ENCODE measurements around the gene TRIP6. TPM values are rescaled to one million over a fixed set of nuclear protein-coding genes. Genes with fewer than 3 reads are reported as not detected.
A peak's percentile ranks its signal among the peaks of the same experiment; 100 is the strongest.
"Not testable (repeated sequence)": the region's sequence is repeated elsewhere in the genome, so short reads cannot be mapped to it uniquely, and the experiment has no call there.

TRIP6 gene
- total RNA-seq, 1 experiment from 2014 or later = 234 TPM

DNA sequence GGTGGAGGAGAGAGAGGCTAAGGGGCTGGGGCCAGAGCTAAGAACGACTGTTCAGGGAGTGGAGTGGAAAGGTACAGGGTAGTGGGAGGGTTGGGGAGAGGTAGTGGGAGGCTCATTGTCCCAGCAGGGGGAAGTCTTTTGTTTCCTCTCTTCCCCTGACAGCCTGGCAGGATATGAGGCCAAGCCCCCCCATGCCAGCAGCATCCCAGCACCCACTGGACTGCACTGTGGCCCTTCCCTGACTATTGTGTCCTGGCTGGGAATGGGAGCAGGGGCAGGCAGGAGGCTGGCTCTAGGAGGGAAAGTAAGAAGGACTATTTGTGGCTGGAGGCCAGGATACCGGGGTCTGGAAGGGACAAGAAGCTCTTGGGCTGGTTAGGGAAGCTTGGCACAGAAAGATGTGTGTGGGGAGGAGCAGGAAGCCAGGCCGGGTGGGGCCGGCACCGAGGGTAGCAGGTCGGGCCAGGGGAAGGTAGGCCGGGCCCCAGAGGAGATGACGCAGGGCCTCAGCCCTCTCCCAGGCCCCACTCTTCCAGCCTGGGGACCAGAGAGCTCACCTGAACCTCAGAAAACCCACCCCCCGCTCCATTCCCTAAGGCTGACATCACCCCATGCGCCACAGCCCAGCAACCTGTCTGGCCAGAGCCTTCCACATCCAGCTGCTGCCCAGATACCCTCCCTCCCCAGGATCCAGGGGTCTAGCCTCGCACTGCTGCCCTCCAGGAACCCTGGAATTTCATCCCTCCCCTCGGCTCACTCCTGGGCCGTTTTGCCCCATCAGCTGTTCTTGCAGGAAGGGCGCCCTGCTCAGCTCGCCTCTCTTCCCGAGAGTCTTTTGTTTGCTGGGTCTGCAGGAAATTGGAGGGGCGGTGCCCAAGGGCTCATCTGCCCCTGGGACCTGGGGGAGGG lies 31.0 kb upstream of the TRIP6 start:
- DNase-seq (ENCODE audit: low read depth) = no peak
- in situ Hi-C loops (cut with HindIII; ENCODE audit: low pct_unique_long_range_greater_than_20kb, low sequenced_read_pairs) = no loop called here

DNA sequence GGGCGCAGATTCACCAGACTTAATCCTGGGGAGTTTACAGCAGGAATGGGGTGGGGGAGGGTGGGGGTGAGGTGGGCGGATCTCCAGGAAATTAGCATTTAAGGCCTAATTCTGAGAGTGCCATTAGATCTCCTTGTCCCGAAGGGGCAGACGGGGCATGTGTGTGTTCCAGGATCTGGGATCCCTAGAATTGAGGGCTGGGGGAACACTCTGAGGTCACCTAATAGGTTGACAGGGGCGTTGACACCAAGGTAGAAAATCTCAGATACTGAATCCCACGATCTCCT lies 30.4 kb upstream of the TRIP6 start:
- in situ Hi-C loops (cut with HindIII; ENCODE audit: low pct_unique_long_range_greater_than_20kb, low sequenced_read_pairs) = no loop called here
- no peak for DNase-seq (ENCODE audit: low read depth)

DNA sequence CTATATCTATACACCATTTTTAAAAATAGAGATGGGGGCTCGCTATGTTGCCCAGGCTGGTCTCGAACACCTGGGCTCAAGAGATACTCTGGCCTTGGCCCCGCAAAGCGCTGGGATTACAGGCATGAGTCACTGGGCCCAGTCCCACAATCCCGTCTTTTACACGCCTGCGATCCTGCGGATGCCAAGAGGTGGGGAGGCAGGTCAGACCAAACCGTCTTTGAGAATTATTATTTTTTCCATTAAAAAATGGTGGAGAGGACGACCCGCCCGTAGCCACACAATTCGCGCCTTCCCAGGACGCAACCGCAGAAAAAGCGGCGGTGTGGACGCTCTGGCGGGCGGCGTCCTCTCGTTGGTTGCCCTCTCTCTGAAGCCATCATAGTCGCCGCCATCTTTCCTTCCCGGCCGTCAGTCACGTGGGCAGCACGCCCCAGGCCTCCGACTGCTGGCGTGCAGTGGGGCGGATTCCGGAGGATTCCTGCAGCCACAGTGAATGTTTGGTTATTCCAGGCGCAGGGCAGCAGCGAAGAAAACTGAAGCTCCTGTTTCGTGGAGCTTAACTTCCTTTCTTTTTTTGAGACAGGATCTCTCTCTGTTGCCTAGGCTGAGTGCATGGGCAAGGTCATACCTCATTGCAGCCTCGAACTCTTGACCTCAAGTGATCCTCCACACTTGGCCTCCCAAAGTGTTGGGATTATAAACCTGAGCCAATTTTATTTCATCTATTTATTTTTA lies 29.9 kb upstream of the TRIP6 start:
- DNase-seq (ENCODE audit: low read depth) = peak; percentile 80
- in situ Hi-C loops (cut with HindIII; ENCODE audit: low pct_unique_long_range_greater_than_20kb, low sequenced_read_pairs) = no loop called here

DNA sequence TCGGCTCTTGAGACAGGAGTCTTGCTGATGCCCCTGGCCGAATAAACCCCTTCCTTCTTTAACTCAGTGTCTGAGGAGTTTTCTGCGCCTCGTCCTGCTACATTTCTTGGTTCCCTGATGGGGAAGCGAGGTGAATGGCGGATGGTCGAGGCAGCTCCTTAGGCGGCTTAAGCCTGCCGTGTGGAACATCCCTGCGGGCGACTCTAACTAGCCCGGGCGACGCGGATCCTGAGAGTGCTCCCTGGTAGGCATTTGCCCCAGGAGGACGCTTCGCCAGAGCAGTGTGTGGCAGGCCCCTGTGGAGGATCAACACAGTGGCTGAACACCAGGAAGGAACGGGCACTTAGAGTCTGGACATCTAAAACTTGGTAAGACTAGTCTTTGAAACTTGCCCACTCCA lies 27.8 kb upstream of the TRIP6 start:
- DNase-seq (ENCODE audit: low read depth) = no peak
- in situ Hi-C loops (cut with HindIII; ENCODE audit: low pct_unique_long_range_greater_than_20kb, low sequenced_read_pairs) = no loop called here

DNA sequence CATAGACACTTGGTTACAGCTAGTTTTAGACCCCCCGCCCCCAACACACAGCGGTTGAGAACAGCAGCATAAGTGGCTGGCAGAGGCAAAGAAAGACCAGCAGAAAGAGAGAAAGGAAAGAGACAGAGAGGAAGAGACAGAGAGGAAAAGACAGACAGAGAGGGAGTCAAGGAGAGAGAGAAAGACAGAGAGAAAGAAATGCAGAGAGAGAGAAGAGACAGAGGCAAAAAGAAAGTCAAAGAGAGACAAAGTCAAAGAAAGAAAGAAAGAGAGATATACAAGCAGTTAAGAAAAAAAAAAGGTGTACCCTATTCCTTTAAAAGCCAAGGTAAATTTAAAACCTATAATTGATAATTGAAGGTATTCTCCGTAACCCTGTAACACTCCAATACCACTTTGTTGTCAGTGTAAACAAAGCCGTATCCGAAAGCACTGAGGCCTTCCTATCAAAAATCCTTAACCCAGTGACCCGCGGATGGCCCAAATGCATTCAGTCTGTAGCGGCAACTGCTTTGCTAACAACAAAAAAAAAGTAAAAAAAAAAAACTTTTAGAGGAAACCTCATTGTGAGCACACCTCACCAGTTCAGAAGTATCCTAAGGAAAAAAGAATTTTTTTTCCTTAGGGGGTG lies 26.6 kb upstream of the TRIP6 start:
- in situ Hi-C loops (cut with HindIII; ENCODE audit: low pct_unique_long_range_greater_than_20kb, low sequenced_read_pairs) = no loop called here
- no peak for DNase-seq (ENCODE audit: low read depth)

DNA sequence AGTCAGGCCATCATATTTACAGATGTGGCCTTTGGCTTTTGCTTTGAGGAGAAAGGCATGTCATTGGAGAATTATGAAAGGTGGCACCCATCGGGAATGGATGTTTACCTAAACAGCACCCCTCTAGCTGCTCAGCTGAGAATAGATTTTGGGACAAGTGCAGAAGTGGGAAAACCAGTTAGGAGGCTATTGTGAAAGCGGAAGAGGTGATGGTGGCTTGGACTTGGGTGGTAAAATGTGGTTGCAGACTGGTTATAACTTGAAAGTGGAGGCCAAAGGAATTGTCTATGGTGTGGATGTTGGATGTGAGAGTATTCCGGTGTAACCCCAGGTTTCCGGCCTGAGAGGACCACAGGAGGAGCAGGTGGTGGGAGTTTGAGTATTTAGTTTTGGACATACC lies 19.8 kb upstream of the TRIP6 start:
- in situ Hi-C loops (cut with HindIII; ENCODE audit: low pct_unique_long_range_greater_than_20kb, low sequenced_read_pairs) = no loop called here
- no peak for DNase-seq (ENCODE audit: low read depth)

DNA sequence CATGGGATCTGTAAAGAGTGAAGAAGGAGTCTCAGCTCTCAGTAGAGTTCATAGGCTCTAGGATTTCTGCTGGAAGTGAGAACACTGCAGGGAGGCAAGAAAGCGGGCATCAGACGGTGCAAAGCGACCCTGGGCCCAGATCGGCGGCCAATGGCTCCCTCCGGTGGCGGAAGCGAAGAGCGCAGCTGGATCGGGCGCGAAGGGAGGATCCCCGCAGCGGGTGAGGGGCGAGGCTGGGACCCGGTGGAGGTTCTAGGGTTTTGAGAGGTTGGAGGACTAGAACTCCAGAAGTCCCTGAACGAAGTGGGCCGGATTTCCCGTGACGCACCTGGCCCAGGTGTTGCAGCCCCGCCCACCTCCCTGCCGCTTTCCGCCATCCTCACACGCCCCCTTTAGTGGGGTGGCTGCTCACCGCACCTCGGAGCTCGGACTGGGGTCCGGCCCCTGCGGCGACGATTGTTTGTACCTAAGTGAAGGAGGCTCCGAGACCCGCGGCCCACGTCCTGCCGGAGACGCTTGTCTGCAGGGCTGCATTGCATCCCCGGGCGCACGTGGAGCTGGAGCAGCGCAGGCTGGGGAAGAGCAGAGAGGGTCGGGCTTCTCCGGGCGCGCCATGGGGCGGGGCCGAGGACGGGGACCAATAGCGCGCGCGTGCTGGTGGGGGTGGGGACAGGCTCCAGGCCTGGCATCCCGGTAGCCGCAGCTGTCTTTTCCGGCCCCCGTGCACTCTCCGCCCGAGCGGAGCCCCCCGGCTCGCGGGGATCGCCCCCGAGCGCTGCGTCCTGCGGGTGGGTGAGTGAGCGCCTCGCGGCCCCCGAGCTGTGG lies 14.9 kb upstream of the TRIP6 start, which contains the start of gene SLC12A9:
Gene SLC12A9 (plus strand): TSS at position 666 of the 825 bp plus-strand sequence. CDS start 1,485 bp downstream, outside the sequence.
- in situ Hi-C loops (cut with HindIII; ENCODE audit: low pct_unique_long_range_greater_than_20kb, low sequenced_read_pairs) = no loop called here

DNA sequence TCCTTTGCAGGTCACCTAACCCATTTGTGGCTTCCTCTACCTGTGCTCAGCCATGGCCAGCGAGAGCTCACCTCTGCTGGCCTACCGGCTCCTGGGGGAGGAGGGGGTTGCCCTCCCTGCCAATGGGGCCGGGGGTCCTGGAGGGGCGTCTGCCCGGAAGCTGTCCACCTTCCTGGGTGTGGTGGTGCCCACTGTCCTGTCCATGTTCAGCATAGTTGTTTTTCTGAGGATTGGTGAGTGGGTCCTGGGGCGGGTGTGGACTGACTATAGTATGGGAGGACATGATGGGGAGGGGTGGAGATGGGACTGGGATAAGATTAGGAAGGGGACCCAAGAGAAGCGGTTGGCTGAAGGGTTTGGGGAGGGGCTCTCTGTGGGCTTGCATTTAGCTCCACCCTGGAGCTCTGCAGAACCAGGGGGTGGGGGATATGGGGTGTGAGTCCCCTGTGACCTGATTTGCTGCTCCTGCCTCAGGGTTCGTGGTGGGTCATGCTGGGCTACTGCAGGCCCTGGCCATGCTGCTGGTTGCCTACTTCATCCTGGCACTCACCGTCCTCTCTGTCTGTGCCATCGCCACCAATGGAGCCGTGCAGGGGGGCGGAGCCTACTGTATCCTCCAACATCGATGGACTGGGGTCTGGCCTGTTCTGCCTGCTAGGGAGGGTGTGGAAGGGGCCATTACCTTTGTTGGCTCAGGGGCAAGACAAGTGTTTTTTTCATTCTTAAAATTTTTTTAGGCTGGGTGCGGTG lies 12.9 kb upstream of the TRIP6 start:
- no peak for DNase-seq (ENCODE audit: low read depth)
- in situ Hi-C loops (cut with HindIII; ENCODE audit: low pct_unique_long_range_greater_than_20kb, low sequenced_read_pairs) = no loop called here

More for the DNA sequence above, 14.9 kb upstream of the TRIP6 start, which contains the start of gene SLC12A9:
- DNase-seq (ENCODE audit: low read depth) = peak; percentile 81

DNA sequence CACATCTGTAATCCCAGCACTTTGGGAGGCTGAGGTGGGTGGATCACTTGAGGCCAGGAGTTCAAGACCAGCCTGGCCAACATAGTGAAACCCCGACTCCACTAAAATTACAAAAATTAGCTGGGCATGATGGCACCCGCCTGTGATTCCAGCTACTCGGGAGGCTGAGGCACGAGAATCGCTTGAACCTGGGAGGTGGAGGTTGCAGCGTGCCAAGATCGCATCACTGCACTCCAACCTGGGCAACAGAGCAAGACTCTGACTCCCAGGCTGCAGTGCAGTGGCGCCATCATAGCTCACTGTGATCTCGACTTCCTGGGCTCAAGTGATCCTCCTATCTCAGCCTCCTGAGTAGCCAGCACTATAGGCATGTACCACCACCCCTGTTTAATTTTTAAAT lies 12.3 kb upstream of the TRIP6 start:
- DNase-seq (ENCODE audit: low read depth); in situ Hi-C loops (cut with HindIII; ENCODE audit: low pct_unique_long_range_greater_than_20kb, low sequenced_read_pairs): not testable (repeated sequence)

DNA sequence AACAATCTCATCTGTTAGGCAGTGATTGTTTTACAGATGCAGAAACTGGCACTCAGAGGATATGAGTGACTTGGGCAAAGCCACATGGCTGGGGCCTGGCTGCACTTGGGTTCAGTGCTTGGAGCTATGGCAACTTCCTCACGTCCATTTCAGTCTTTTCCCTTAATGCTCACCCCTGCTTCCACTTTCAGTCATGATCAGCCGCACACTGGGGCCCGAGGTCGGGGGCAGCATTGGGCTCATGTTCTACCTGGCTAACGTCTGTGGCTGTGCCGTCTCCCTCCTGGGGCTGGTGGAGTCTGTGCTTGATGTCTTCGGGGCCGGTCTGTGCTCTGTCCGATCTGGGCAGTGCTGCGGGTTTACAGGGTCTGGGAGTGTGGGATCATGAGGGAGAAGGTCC lies 11.7 kb upstream of the TRIP6 start:
- DNase-seq (ENCODE audit: low read depth) = no peak
- in situ Hi-C loops (cut with HindIII; ENCODE audit: low pct_unique_long_range_greater_than_20kb, low sequenced_read_pairs) = no loop called here

DNA sequence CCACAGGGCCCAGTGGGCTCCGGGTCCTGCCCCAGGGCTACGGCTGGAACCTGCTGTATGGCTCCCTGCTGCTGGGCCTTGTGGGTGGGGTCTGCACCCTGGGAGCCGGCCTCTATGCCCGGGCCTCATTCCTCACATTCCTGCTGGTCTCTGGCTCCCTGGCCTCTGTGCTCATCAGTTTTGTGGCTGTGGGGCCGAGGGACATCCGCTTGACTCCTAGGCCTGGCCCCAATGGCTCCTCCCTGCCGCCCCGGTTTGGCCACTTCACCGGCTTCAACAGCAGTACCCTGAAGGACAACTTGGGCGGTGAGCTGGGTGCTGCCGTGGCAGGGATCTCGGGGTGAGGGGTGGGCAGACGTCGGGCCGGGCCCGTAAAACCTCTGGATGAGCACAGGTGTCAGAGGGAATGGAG lies 10.3 kb upstream of the TRIP6 start:
- DNase-seq (ENCODE audit: low read depth) = no peak
- in situ Hi-C loops (cut with HindIII; ENCODE audit: low pct_unique_long_range_greater_than_20kb, low sequenced_read_pairs) = no loop called here

DNA sequence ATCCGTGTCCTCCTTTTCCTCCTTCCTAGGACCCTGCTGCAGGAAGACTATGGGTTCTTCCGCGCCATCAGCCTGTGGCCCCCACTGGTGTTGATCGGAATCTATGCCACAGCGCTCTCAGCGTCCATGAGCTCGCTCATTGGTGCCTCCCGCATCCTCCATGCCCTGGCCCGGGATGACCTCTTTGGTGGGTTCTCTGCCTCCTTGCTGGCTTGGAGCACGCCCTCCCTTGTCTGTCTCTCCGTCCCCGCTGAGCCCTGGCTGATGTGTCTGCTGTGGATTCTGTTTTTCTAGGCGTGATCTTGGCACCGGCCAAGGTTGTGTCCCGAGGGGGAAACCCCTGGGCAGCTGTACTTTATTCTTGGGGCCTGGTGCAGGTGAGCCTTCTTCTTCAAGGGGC lies 7.3 kb upstream of the TRIP6 start:
- DNase-seq (ENCODE audit: low read depth) = no peak
- in situ Hi-C loops (cut with HindIII; ENCODE audit: low pct_unique_long_range_greater_than_20kb, low sequenced_read_pairs) = no loop called here

DNA sequence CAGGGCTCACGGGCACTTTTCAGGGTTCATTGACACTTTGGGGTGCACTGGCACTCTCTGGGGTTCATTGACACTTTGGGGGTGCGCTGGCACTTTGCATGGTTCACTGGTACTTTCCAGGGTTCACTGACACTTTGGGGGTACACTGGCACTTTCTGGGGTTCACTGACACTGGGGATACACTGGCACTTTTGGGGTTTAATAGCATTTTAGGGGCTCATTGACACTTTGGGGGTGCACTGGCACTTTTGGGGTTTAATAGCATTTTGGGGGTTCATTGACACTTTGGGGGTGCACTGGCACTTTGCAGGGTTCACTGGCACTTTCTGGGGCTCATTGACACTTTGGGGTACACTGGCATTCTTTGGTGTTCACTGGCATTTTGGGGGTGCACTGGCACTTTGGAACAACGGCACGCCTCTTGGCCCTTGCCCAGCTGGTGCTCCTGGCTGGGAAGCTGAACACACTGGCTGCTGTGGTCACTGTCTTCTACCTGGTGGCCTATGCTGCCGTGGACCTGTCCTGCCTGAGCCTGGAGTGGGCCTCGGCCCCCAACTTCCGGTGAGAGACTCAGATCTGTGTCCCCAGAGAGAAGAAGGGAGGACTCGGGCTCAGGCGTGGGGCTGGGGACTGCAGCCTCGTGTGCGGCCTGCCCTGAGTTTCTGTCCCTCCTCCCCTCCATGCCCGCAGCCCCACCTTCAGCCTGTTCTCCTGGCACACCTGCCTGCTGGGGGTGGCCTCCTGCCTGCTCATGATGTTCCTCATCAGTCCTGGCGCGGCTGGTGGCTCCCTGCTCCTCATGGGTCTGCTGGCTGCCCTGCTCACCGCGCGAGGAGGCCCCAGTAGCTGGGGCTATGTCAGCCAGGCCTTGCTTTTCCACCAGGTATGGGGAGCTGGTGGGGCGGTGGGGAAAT lies 6.2 kb upstream of the TRIP6 start:
- DNase-seq (ENCODE audit: low read depth) = no peak
- in situ Hi-C loops (cut with HindIII; ENCODE audit: low pct_unique_long_range_greater_than_20kb, low sequenced_read_pairs) = no loop called here

DNA sequence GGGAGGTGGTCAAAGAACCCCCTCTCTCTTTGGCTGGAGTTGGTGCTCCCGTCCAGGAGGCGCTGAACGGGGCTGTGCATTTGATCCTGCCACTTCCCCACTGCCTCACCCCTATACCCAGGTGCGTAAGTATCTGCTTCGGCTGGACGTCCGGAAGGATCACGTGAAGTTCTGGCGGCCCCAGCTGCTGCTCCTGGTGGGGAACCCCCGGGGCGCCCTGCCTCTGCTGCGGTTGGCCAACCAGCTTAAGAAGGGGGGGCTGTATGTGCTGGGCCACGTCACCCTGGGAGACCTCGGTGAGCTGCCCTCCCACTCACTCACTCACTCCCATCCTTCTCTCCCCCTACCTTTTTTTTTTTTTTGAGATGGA lies 5.6 kb upstream of the TRIP6 start:
- no peak for DNase-seq (ENCODE audit: low read depth)
- in situ Hi-C loops (cut with HindIII; ENCODE audit: low pct_unique_long_range_greater_than_20kb, low sequenced_read_pairs) = no loop called here

DNA sequence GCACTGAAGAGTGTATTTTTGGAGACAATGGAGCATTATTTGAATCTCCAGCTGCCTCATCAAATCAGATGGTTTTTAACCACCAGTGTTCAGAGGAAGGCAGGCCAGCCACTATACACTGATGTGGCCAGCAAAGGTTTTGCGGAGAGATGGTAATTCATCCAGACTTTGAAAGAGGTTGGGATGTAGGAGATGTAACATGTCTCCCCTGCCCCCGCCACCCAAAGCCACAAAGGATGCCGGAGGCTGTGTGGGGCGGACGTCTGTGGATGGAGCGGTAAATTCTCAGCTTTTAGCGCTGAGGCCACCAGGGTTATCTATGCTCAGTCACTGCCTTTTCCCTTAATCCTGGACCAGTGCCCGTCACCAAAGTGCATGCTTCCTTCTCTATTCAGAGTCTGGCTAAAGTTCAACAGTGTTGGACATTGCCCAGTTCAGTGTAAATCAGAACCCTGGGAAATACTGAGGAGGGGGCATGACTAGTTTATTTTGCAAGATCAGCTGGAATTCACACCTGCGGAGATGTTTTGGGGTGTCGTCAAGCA lies 3.7 kb upstream of the TRIP6 start:
- DNase-seq (ENCODE audit: low read depth) = no peak
- in situ Hi-C loops (cut with HindIII; ENCODE audit: low pct_unique_long_range_greater_than_20kb, low sequenced_read_pairs) = no loop called here

DNA sequence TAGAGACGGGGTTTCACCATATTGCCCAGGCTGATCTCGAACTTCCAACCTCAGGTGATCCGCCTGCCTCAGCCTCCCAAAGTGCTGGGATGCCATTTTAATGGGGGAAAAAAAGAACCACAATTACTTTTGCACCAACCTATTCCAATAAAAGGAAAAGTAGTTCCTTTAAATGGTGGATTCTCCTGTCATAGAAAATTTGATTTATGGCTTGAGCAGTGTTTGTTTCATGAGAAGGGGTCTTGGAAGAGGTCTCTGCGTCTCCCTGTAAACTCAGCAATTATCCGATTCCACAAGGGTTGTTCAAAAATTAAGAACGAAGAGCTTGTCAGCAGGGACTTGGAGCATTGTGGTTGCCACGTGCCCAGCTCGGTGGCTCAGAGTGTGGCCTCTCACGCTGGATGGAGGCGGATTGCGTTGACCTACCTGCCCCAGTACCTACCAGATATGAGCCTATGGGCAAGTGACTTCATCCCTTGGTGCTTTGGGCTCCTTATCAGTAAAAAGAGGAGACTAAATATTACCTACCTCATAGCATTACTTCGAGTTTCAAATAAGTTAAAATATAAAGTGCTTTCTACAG lies 2.8 kb upstream of the TRIP6 start:
- in situ Hi-C loops (cut with HindIII; ENCODE audit: low pct_unique_long_range_greater_than_20kb, low sequenced_read_pairs) = no loop called here
- no peak for DNase-seq (ENCODE audit: low read depth)

Measured in Caki2 (cell line).